ENCODE measurements around the gene STXBP5. TPM values are rescaled to one million over a fixed set of nuclear protein-coding genes. Genes with fewer than 3 reads are reported as not detected.

The STXBP5 gene
- total RNA-seq, 3 donors from 2014 or later (not counting 1 experiment from before 2014, with no cell fraction given): 22.9 to 43.9 (median 35.9) TPM

DNA sequence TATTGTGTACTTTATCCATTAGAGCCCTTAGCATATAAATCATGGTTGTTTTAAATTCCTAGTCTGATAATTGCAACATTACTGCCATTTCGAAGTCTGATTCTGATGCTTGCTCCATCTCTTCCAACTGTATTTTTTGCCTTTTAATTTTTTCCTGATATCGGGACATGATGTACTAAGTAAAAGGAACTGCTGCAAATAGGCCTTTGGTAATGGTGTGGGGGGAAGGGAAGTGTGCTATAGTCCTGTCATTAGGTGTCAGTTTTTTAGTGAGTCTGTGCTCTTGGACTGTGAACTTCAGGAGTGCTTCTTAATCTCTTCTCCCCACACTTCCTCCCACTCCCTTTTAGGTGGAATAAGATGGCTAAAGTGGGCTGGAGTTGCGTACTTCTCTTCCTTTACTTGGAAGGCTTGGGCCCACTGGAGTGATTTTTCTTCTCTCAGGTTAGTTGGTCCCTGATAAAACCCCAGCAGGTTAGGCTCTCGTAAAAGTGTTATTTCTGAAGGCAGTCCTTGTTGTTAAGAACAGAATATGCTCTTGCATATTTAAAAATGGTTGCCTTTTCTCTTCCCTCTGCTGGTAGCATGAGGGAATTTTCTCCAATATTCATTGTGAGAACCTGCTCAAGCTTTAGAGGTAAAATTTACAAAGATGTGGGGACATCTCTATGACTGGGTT lies 18.1 kb downstream of the STXBP5 start:
- ATAC-seq (no peak), DNase-seq (peak in 1 of 2 donors; percentile 50)
- peaks cover 36 to 52% of the 10 kb centered on the region in 2 donors for H3K4me1 Mint-ChIP-seq
- intact Hi-C loops (cut with micrococcal nuclease): loop anchor here (5.0 kb wide), 1 partner anchor 365 kb away; no protein-coding TSS in a partner anchor
- Histone ChIP-seq H3K27me3 (ENCODE audit: control insufficient read depth, insufficient read depth, low read length) (no peaks in the 10 kb centered on the region), H3K4me1 (ENCODE audit: control insufficient read depth, insufficient read depth, low read length) (no peaks in the 10 kb centered on the region), H3K36me3 (ENCODE audit: control insufficient read depth, insufficient read depth, low read length) (peaks cover 2% of the 10 kb centered on the region), H3K4me3 (ENCODE audit: low read length) (no peak overlapping the region), H3K27ac (ENCODE audit: low read length) (no peak overlapping the region), H3K9me3 (ENCODE audit: control insufficient read depth, insufficient read depth, low read length) (no peaks in the 10 kb centered on the region)
- H3K36me3 Mint-ChIP-seq: peaks cover 5% of the 10 kb centered on the region
- H3K27me3 Mint-ChIP-seq (ENCODE audit: low read depth in 2 of 2): no peaks in the 10 kb centered on the region
- H3K4me3 Mint-ChIP-seq: no peak overlapping the region
- no peak overlapping the region for H3K27ac Mint-ChIP-seq
- no peaks in the 10 kb centered on the region for H3K9me3 Mint-ChIP-seq
- TF ChIP-seq, protein P1, sequence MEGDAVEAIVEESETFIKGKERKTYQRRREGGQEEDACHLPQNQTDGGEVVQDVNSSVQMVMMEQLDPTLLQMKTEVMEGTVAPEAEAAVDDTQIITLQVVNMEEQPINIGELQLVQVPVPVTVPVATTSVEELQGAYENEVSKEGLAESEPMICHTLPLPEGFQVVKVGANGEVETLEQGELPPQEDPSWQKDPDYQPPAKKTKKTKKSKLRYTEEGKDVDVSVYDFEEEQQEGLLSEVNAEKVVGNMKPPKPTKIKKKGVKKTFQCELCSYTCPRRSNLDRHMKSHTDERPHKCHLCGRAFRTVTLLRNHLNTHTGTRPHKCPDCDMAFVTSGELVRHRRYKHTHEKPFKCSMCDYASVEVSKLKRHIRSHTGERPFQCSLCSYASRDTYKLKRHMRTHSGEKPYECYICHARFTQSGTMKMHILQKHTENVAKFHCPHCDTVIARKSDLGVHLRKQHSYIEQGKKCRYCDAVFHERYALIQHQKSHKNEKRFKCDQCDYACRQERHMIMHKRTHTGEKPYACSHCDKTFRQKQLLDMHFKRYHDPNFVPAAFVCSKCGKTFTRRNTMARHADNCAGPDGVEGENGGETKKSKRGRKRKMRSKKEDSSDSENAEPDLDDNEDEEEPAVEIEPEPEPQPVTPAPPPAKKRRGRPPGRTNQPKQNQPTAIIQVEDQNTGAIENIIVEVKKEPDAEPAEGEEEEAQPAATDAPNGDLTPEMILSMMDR (IDR thresholded peaks at IDR 0.05): peak; percentile 20
- whole genome bisulfite sequencing (ENCODE audit: insufficient coverage): 74% methylated on average over 4 of the region's 4 CpGs

DNA sequence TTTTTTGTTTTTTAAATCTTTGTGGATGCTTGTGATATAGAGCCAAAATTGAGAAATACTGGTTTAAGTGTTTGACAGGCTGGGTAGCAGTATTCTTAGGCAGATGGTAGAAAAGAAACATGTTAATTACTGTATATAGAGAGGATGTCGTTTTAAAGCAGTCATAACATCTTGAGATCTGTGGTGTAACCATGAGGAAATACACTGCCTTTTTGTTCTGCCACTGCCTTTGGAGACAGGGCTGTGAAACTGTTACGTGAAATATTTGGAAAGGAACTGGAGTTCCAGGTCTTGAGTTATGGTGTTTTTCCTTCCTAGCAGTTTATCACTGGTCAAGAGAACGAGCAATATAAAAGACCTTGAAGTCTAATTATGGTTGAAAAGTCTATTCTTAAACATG lies 19.5 kb downstream of the STXBP5 start:
- Histone ChIP-seq H3K4me1 (ENCODE audit: control insufficient read depth, insufficient read depth, low read length) (no peaks in the 10 kb centered on the region), H3K27me3 (ENCODE audit: control insufficient read depth, insufficient read depth, low read length) (no peaks in the 10 kb centered on the region), H3K27ac (ENCODE audit: low read length) (no peak overlapping the region), H3K4me3 (ENCODE audit: low read length) (no peak overlapping the region), H3K9me3 (ENCODE audit: control insufficient read depth, insufficient read depth, low read length) (no peaks in the 10 kb centered on the region), H3K36me3 (ENCODE audit: control insufficient read depth, insufficient read depth, low read length) (peaks cover 2% of the 10 kb centered on the region)
- no peaks in the 10 kb centered on the region for H3K9me3 Mint-ChIP-seq
- TF ChIP-seq, protein P1 (IDR thresholded peaks at IDR 0.05): no peak
- intact Hi-C loops (cut with micrococcal nuclease): loop anchor here (5.0 kb wide), 1 partner anchor 366 kb away; no protein-coding TSS in a partner anchor
- peaks cover 44 to 61% of the 10 kb centered on the region in 2 donors for H3K4me1 Mint-ChIP-seq
- ATAC-seq (no peak), DNase-seq (no peak)
- no peak overlapping the region for H3K27ac Mint-ChIP-seq
- H3K4me3 Mint-ChIP-seq: no peak overlapping the region
- peaks cover 5% of the 10 kb centered on the region for H3K36me3 Mint-ChIP-seq
- WGBS (ENCODE audit: insufficient coverage): 72% methylated on average over 3 of the region's 3 CpGs
- H3K27me3 Mint-ChIP-seq (ENCODE audit: low read depth in 2 of 2): no peaks in the 10 kb centered on the region

DNA sequence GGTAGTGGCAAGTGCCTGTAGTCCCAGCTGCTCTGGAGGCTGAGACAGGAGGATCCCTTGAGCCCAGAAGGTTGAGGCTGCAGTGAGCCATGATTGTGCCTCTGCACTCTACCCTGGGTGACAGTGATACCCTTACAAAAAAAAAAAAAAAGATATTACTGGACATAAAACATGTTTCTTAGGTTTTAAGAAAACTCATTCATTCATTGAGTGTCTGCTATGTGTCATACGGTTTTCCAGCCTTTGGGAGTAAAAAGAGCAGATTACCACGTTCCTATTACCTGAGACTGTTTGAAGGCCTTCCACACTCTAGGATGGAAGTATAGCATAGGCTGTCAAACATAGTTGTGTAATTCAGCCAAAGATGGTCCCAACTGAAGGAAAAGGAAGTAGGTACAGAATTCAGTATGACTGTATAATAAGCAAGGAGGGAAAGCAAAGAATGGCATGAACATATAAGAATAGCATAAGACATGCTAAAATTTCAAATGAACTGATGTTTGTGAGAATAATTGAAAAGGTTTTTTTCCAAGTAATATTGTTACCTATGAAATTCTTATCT lies 22.0 kb downstream of the STXBP5 start:
- intact Hi-C loops (cut with micrococcal nuclease): no loop called here
- no peaks in the 10 kb centered on the region for H3K27me3 ChIP-seq (ENCODE audit: control insufficient read depth, insufficient read depth, low read length)
- Mint-ChIP-seq H3K27ac (no peak overlapping the region), H3K9me3 (no peaks in the 10 kb centered on the region), H3K27me3 (ENCODE audit: low read depth in 2 of 2) (no peaks in the 10 kb centered on the region), H3K4me1 (peaks cover 30 to 44% of the 10 kb centered on the region in 2 donors), H3K4me3 (no peak overlapping the region), H3K36me3 (peaks cover 5% of the 10 kb centered on the region)
- TF ChIP-seq, protein P1 (IDR thresholded peaks at IDR 0.05): no peak
- H3K4me3 ChIP-seq (ENCODE audit: low read length): no peak overlapping the region
- no peaks in the 10 kb centered on the region for H3K9me3 ChIP-seq (ENCODE audit: control insufficient read depth, insufficient read depth, low read length)
- H3K4me1 ChIP-seq (ENCODE audit: control insufficient read depth, insufficient read depth, low read length): no peaks in the 10 kb centered on the region
- H3K27ac ChIP-seq (ENCODE audit: low read length): no peak overlapping the region
- ATAC-seq (no peak), DNase-seq (no peak)
- WGBS (ENCODE audit: insufficient coverage): 100% methylated on average over 2 of the region's 2 CpGs
- H3K36me3 ChIP-seq (ENCODE audit: control insufficient read depth, insufficient read depth, low read length): peaks cover 2% of the 10 kb centered on the region
